Keratinocyte (primary cell): ENCODE results near the gene SLC25A36. TPM values are rescaled to one million over a fixed set of nuclear protein-coding genes. Genes with fewer than 3 reads are reported as not detected.

ENCODE experiments used
- DNase-seq: peaks from one replicate; pipeline ENCODE4 v3.0.0-alpha.2; 2011; ENCODE audit warnings: low read depth, missing footprints, low spot score
- FAIRE-seq: peaks from 2 replicates; lab custom pipeline; 2011; peaks lifted over from hg19 to GRCh38; lab: Jason Lieb, UNC
- H2AFZ ChIP-seq: 2 replicates; pipeline ENCODE4 v1.6.0; 2012; ENCODE audit warnings: low read length, control low read depth, inconsistent platforms; ENCODE audit not compliant: control insufficient read depth
- H3K27ac ChIP-seq: 2 replicates; pipeline ENCODE4 v1.5.1; 2011; ENCODE audit warnings: low read length; ENCODE audit not compliant: control insufficient read depth, insufficient read depth
- H3K27me3 ChIP-seq: 3 replicates; pipeline ENCODE4 v1.6.0; 2011; ENCODE audit warnings: low read length; ENCODE audit not compliant: control insufficient read depth, insufficient read depth; ENCODE audit errors: extremely low read depth
- H3K36me3 ChIP-seq, 2 experiments: 2 replicates in 1 of 2; 3 replicates in 1 of 2; pipeline ENCODE4 v1.5.1; 2011; ENCODE audit warnings: low read length in 2 of 2, mild to moderate bottlenecking in 1 of 2; ENCODE audit not compliant: control insufficient read depth in 2 of 2, insufficient read depth in 2 of 2; ENCODE audit errors: extremely low read depth in 1 of 2
- H3K4me1 ChIP-seq: 3 replicates; pipeline ENCODE4 v1.5.1; 2011; ENCODE audit warnings: low read length; ENCODE audit not compliant: control insufficient read depth, insufficient read depth; ENCODE audit errors: extremely low read depth
- H3K4me2 ChIP-seq: 3 replicates; pipeline ENCODE4 v1.6.0; 2011; ENCODE audit warnings: low read depth, low read length; ENCODE audit not compliant: control insufficient read depth, insufficient read depth; ENCODE audit errors: extremely low read depth
- H3K4me3 ChIP-seq, 3 experiments: fragments of 200-600 bp in 1 of 3; sonication (generic) in 1 of 3; 2 replicates in 2 of 3; 3 replicates in 1 of 3; pipeline ENCODE4 v1.5.1; 2011 to 2016; ENCODE audit warnings: low read length in 3 of 3, mild to moderate bottlenecking in 3 of 3, control low read depth in 2 of 3, inconsistent platforms in 1 of 3, low read depth in 1 of 3, mixed read lengths in 1 of 3, mixed run types in 1 of 3, moderate library complexity in 1 of 3; ENCODE audit not compliant: control insufficient read depth in 2 of 3, insufficient read depth in 2 of 3; ENCODE audit errors: extremely low read depth in 1 of 3
- H3K79me2 ChIP-seq: 2 replicates; pipeline ENCODE4 v1.6.0; 2012; ENCODE audit warnings: low read length; ENCODE audit not compliant: control insufficient read depth, insufficient read depth
- H3K9ac ChIP-seq: 3 replicates; pipeline ENCODE4 v1.6.0; 2011; ENCODE audit warnings: low read length; ENCODE audit not compliant: control insufficient read depth, insufficient read depth; ENCODE audit errors: extremely low read depth
- H3K9me1 ChIP-seq: 3 replicates; pipeline ENCODE4 v1.6.0; 2011; ENCODE audit warnings: low read length; ENCODE audit not compliant: control insufficient read depth, insufficient read depth; ENCODE audit errors: extremely low read depth
- H3K9me3 ChIP-seq: 2 replicates; pipeline ENCODE4 v1.5.1; 2012; ENCODE audit warnings: low read depth, low read length; ENCODE audit not compliant: control insufficient read depth
- H4K20me1 ChIP-seq: 3 replicates; pipeline ENCODE4 v1.6.0; 2011; ENCODE audit warnings: low read length; ENCODE audit not compliant: control insufficient read depth, insufficient read depth; ENCODE audit errors: extremely low read depth
- EZH2 ChIP-seq: IDR thresholded peaks from one replicate; pipeline ENCODE4 v1.6.1; 2012; ENCODE audit warnings: inconsistent platforms, mild to moderate bottlenecking, low read length, moderate library complexity
- dilution Hi-C: fragments of 300-500 bp; cut with MboI; formaldehyde crosslinking; loops from one replicate; pipeline ENCODE4 v1.7.0; 2020; ENCODE audit warnings: low sequenced_read_pairs; ENCODE audit not compliant: extremely low pct_ligation_motif_present
- polyA plus RNA-seq, 5 experiments: library from polyadenylated mRNA; depleted of rRNA in 3 of 5; stranded (reverse) in 3 of 5; stranded (forward) in 1 of 5; unstranded in 1 of 5; fragments of >200 nt; gene quantifications; 1 replicate in 1 of 5; 2 replicates in 3 of 5; 3 replicates in 1 of 5; pipeline versions ENCODE4 v1.2.1 to v1.2.3, GENCODE V29; 2011 to 2012; ENCODE audit warnings: missing spikeins in 2 of 5, low read depth in 1 of 5, low replicate concordance in 1 of 5
- TF ChIP-seq, protein P1 (sequence below), 3 experiments: IDR thresholded peaks in 1 of 3; conservative IDR thresholded peaks in 1 of 3; optimal IDR thresholded peaks in 1 of 3; 2 replicates in 2 of 3; 3 replicates in 1 of 3; pipeline versions ENCODE3 to v1.5.1; 2011; ENCODE audit warnings: low read length in 3 of 3, mild to moderate bottlenecking in 3 of 3, moderate library complexity in 2 of 3, control low read depth in 1 of 3, inconsistent platforms in 1 of 3; ENCODE audit not compliant: insufficient read depth in 2 of 3; ENCODE audit errors: extremely low read depth in 1 of 3

SLC25A36 gene
- polyA plus RNA-seq, 1 donor (not counting 4 experiments of a cell fraction or from before 2014, with no cell fraction given) = 69.2 TPM

DNA sequence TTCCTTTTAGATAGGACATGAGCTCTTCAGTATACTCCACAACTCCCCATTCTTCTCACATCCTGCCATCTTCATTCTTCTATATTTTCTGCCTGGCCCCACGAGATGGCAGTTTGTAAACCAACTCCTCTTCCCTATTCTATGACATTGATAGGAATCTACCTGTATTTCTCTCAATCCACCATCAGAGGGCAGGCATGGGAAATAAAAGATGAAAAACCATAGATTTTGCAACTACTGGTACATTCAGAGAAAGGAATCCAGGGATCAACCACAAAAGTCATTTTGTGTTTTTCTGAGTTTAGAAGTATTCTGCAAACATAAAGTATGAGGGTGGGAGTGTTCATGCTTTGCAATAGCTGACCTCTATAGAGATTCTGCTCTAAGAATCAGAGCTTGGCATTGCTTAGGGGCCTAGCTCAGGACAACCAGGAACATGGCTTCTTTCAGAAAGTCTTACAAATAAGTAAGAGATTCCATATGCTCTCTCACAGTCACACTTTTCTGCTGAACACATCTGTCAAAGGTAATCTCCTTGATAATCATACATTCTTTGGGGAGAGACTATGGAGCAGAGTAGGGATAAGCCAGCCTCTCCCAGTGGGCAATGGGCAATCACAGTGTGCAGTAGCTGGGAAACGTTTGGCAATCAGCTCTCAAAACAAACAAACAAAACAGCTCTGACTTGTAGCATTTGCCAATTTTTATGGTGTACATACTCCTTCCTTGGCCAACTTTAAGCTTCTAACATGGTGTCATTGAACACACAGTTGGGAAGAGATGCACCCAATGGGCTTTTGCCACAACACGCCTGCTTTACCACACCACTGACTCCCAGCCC is 43.1 kb upstream of the SLC25A36 start:
- TF ChIP-seq, protein P1, sequence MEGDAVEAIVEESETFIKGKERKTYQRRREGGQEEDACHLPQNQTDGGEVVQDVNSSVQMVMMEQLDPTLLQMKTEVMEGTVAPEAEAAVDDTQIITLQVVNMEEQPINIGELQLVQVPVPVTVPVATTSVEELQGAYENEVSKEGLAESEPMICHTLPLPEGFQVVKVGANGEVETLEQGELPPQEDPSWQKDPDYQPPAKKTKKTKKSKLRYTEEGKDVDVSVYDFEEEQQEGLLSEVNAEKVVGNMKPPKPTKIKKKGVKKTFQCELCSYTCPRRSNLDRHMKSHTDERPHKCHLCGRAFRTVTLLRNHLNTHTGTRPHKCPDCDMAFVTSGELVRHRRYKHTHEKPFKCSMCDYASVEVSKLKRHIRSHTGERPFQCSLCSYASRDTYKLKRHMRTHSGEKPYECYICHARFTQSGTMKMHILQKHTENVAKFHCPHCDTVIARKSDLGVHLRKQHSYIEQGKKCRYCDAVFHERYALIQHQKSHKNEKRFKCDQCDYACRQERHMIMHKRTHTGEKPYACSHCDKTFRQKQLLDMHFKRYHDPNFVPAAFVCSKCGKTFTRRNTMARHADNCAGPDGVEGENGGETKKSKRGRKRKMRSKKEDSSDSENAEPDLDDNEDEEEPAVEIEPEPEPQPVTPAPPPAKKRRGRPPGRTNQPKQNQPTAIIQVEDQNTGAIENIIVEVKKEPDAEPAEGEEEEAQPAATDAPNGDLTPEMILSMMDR (optimal IDR thresholded peaks at IDR 0.05 in 1 of 3, IDR thresholded peaks at IDR 0.05 in 1 of 3, conservative IDR thresholded peaks at IDR 0.05 in 1 of 3; ENCODE audit: extremely low read depth in 1 of 3, insufficient read depth in 2 of 3, low read length in 3 of 3) = peak in 2 of 3 experiments; percentile 46 to 62
- no peak for TF ChIP-seq EZH2
- no peak for FAIRE-seq
- H3K4me1 ChIP-seq = no peaks in the 10 kb centered on the region
- DNase-seq = peak; percentile 1
- H3K9me3 ChIP-seq = no peaks in the 10 kb centered on the region
- no peak overlapping the region for H3K4me2 ChIP-seq
- no peaks in the 10 kb centered on the region for H4K20me1 ChIP-seq
- H3K9me1 ChIP-seq = no peaks in the 10 kb centered on the region
- H3K36me3 ChIP-seq = no peaks in the 10 kb centered on the region
- dilution Hi-C loops = no loop called here
- H2AFZ ChIP-seq = no peak overlapping the region
- H3K9ac ChIP-seq = no peak overlapping the region
- no peak overlapping the region for H3K4me3 ChIP-seq
- no peaks in the 10 kb centered on the region for H3K27me3 ChIP-seq
- no peak overlapping the region for H3K27ac ChIP-seq
- H3K79me2 ChIP-seq = no peaks in the 10 kb centered on the region

DNA sequence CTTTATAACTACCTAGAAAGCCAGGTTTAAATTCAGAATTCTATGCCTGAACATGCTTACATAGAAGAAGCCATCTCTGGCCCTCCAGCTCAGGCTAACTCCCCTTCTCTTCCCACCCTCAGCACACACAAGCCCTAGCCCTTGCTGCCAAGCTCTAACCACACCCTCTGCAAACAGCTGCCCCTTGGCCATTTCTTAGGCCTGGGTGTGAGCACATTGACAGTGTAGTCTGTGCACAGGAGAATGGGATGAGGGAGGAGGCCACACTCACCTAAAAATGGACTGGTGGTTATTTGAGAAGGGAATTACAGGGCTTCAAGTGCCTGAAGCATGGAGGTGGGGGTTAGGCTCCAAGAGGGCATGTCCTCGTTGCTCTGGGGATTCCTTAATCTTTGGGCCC is 42.3 kb upstream of the SLC25A36 start:
- Histone ChIP-seq H3K9me3 (no peaks in the 10 kb centered on the region), H3K27ac (no peak overlapping the region), H3K36me3 (no peaks in the 10 kb centered on the region), H2AFZ (no peak overlapping the region), H3K9me1 (no peaks in the 10 kb centered on the region), H3K79me2 (no peaks in the 10 kb centered on the region), H3K4me2 (no peak overlapping the region), H3K9ac (no peak overlapping the region), H3K4me1 (no peaks in the 10 kb centered on the region), H3K4me3 (no peak overlapping the region), H4K20me1 (no peaks in the 10 kb centered on the region), H3K27me3 (no peaks in the 10 kb centered on the region)
- FAIRE-seq (no peak), DNase-seq (no peak)
- TF ChIP-seq, protein P1 (optimal IDR thresholded peaks at IDR 0.05 in 1 of 3, IDR thresholded peaks at IDR 0.05 in 1 of 3, conservative IDR thresholded peaks at IDR 0.05 in 1 of 3; ENCODE audit: extremely low read depth in 1 of 3, insufficient read depth in 2 of 3, low read length in 3 of 3) = no peak
- no peak for TF ChIP-seq EZH2
- dilution Hi-C loops = no loop called here
